ENCODE data around the gene MRPS2. TPM values are rescaled to one million over a fixed set of nuclear protein-coding genes. Genes with fewer than 3 reads are reported as not detected.

Gene MRPS2
- total RNA-seq, 1 donor from 2014 or later = 16.8 TPM

Other genes starting within 250 kb of the MRPS2 start
- 22.7 and 32.7 TPM in 2 replicates for gene PPP1R26, start 20.9 kb upstream of the MRPS2 start, total RNA-seq
- not detected in 2 replicates for gene LCN1, start 20.8 kb downstream of the MRPS2 start, total RNA-seq
- not detected in 2 replicates for gene OBP2A, start 45.4 kb downstream of the MRPS2 start, total RNA-seq
- not detected in 2 replicates for gene PAEP, start 61.1 kb downstream of the MRPS2 start, total RNA-seq
- gene GLT6D1, start 138.9 kb downstream of the MRPS2 start, total RNA-seq = not detected in 2 replicates
- not detected in 2 replicates for gene LCN9, start 162.6 kb downstream of the MRPS2 start, total RNA-seq
- gene SOHLH1, start 198.8 kb downstream of the MRPS2 start, total RNA-seq = not detected in 2 replicates
- not detected in 2 replicates for gene KCNT1, start 201.5 kb downstream of the MRPS2 start, total RNA-seq